Tibial artery (tissue), 4 donors: ENCODE data around the gene PKNOX2.

ENCODE experiments used
- DNase-seq, 2 donors: peaks; one replicate each; pipeline ENCODE4 v3.0.0-alpha.2; 2019
- H3K27ac ChIP-seq, 2 donors: fragments of 200-600 bp; sonication (generic) in 1 of 2; 1 replicate in 1 of 2; 2 replicates in 1 of 2; pipeline ENCODE4 v1.5.1; 2018 to 2019; ENCODE audit warnings: mild to moderate bottlenecking in 1 of 2
- H3K27me3 ChIP-seq, 2 donors: fragments of 200-600 bp; sonication (generic) in 1 of 2; one replicate each; pipeline versions ENCODE4 v1.5.1 to v1.6.0; 2016 to 2019
- H3K36me3 ChIP-seq, 3 donors: fragments of 200-600 bp; sonication (generic) in 2 of 3; one replicate each; pipeline ENCODE4 v1.5.1; 2016 to 2019; ENCODE audit warnings: mild to moderate bottlenecking in 2 of 3
- H3K4me1 ChIP-seq, 4 donors: fragments of 200-600 bp; sonication (generic) in 2 of 4; 1 replicate in 3 of 4; 2 replicates in 1 of 4; pipeline ENCODE4 v1.5.1; 2016 to 2019
- H3K4me3 ChIP-seq, 2 donors: fragments of 200-600 bp; sonication (generic) in 1 of 2; 1 replicate in 1 of 2; 2 replicates in 1 of 2; pipeline ENCODE4 v1.5.1; 2018 to 2019; ENCODE audit warnings: mild to moderate bottlenecking in 2 of 2
- H3K9me3 ChIP-seq, 3 donors: fragments of 200-600 bp; sonication (generic) in 1 of 3; one replicate each; pipeline ENCODE4 v1.5.1; 2016 to 2019
- CTCF ChIP-seq, 2 experiments: fragments of 200-600 bp in 1 of 2; fragments of 450-650 bp in 1 of 2; IDR thresholded peaks; one replicate each; pipeline ENCODE4 v1.5.1; 2017 to 2019; ENCODE audit warnings: antibody characterized with exemption in 2 of 2, mild to moderate bottlenecking in 1 of 2, moderate library complexity in 1 of 2
- intact Hi-C: fragments of 100-400 bp; cut with DNase I; formaldehyde crosslinking; loops from one replicate; pipeline ENCODE4 v1.15.0; 2023; ENCODE audit warnings: low total_unique reads

PKNOX2 gene

DNA sequence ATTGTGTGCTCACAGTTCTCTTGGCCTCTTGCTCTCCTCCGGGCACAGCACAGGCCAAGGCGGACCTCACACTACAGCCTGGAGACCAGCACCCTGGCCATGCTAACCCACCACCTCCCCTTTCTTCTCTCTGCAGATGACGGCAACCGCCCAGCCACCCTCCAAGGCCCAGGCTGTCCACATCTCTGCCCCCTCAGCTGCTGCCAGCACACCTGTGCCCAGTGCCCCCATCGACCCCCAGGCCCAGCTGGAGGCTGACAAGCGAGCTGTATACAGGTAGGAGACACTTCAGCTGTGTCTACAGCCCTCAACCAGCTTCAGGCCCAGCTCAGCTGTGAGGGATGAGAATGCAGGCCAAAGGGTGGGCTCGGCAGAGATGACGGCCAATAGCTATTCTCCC, 203.2 kb downstream of the PKNOX2 start:
- no peak for DNase-seq
- TF ChIP-seq CTCF (IDR thresholded peaks at IDR 0.05) = no peak
- Histone ChIP-seq H3K4me3 (no peak overlapping the region), H3K9me3 (no peaks in the 10 kb centered on the region), H3K27ac (no peak overlapping the region), H3K4me1 (no peaks in the 10 kb centered on the region), H3K27me3 (no peaks in the 10 kb centered on the region), H3K36me3 (peaks cover 0 to 3% (median 0%) of the 10 kb centered on the region in 3 donors)
- intact Hi-C loops = no loop called here

DNA sequence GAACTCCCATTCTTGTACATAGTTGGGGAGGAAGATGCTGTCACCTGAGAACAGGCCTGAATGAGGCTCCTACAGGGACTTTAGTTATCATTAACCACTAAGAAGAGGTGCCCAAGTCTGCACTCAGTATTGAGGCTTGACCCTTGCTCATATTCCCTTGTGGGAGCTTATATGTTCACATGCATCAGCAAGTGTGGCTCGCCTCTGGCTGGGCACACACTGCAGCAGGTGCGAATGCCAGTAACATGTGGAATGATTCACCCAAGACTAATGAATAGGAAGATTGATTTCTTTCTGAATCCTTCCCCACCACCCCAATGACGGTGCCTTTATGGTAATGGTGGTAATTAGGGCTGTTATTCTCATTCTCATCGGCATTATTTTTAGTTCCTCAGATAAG, 204.2 kb downstream of the PKNOX2 start:
- Histone ChIP-seq H3K27me3 (no peaks in the 10 kb centered on the region), H3K27ac (no peak overlapping the region)

GRCh38 chr11:125369808-125370207, 205.3 kb downstream of the PKNOX2 start:
- Histone ChIP-seq H3K9me3 (no peaks in the 10 kb centered on the region), H3K4me3 (no peak overlapping the region), H3K27me3 (no peaks in the 10 kb centered on the region), H3K36me3 (peaks cover 0 to 3% (median 0%) of the 10 kb centered on the region in 3 donors), H3K4me1 (peaks cover 0 to 20% (median 15%) of the 10 kb centered on the region in 4 donors), H3K27ac (no peak overlapping the region)
- DNase-seq = no peak
- TF ChIP-seq CTCF (IDR thresholded peaks at IDR 0.05) = no peak
- intact Hi-C loops = loop anchor here (10.0 kb wide), 1 partner anchor 615 kb away; the partner anchor contains the start of gene VSIG2

More for the DNA sequence above, 204.2 kb downstream of the PKNOX2 start:
- Histone ChIP-seq H3K36me3 (peaks cover 0 to 3% (median 0%) of the 10 kb centered on the region in 3 donors), H3K4me1 (peaks cover 0 to 9% (median 4%) of the 10 kb centered on the region in 4 donors), H3K9me3 (no peaks in the 10 kb centered on the region), H3K4me3 (no peak overlapping the region)
- no peak for DNase-seq
- intact Hi-C loops = no loop called here
- TF ChIP-seq CTCF (IDR thresholded peaks at IDR 0.05) = no peak

GRCh38 chr11:125370561-125371389, 206.2 kb downstream of the PKNOX2 start:
- H3K27ac ChIP-seq = no peak overlapping the region
- intact Hi-C loops = loop anchor here (10.0 kb wide), 1 partner anchor 616 kb away; the partner anchor contains the start of gene VSIG2
- no peaks in the 10 kb centered on the region for H3K27me3 ChIP-seq

DNA sequence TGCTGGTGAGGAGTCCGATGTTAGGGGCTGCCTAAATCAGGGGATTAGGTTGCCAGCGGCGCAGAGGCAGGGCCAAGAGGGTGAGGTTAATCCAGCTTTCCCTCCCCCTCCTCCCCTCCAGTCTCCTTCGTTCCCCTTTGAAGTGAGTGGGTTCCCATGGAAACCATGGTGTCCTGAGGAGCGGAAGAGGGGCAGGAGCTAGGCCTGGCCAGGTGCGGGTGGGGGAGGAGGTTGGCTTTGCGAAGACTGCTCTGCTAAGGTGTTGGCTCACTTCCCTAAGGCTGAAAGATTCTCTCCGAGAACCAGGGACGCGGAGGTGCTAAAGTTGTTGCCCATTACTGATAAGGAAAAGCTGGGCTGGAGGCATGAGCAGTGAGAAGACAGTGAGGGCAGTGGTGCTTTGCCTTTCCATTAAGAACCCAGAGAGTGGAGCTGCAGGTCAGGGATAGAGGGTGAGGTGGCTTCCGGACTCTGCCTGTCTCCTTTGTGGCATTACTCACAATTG, 206.9 kb downstream of the PKNOX2 start:
- Histone ChIP-seq H3K4me3 (no peak overlapping the region), H3K27me3 (no peaks in the 10 kb centered on the region), H3K36me3 (peaks cover 0 to 3% (median 0%) of the 10 kb centered on the region in 3 donors), H3K9me3 (no peaks in the 10 kb centered on the region), H3K27ac (no peak overlapping the region), H3K4me1 (peaks cover 0 to 37% (median 30%) of the 10 kb centered on the region in 4 donors)
- no peak for TF ChIP-seq CTCF (IDR thresholded peaks at IDR 0.05)
- no peak for DNase-seq
- intact Hi-C loops = loop anchor here (10.0 kb wide), 1 partner anchor 617 kb away; the partner anchor contains the start of gene VSIG2

More at GRCh38 chr11:125370561-125371389, 206.2 kb downstream of the PKNOX2 start:
- TF ChIP-seq CTCF (IDR thresholded peaks at IDR 0.05) = no peak
- Histone ChIP-seq H3K9me3 (no peaks in the 10 kb centered on the region), H3K36me3 (peaks cover 0 to 3% (median 0%) of the 10 kb centered on the region in 3 donors), H3K4me3 (no peak overlapping the region), H3K4me1 (peaks cover 0 to 29% (median 23%) of the 10 kb centered on the region in 4 donors)
- DNase-seq = no peak
